GM12892 (cell line): ENCODE results near the gene CRB2.
"Not testable (repeated sequence)": the region's sequence is repeated elsewhere in the genome, so short reads cannot be mapped to it uniquely, and the experiment has no call there.

Source experiments
- DNase-seq: peaks from one replicate; pipeline ENCODE4 v3.0.0; 2011; ENCODE audit not compliant: insufficient read length
- FAIRE-seq: peaks from 2 replicates; lab custom pipeline; 2011; peaks lifted over from hg19 to GRCh38; lab: Jason Lieb, UNC
- POLR2A ChIP-seq: IDR thresholded peaks from 2 replicates; pipeline ENCODE4 v1.6.1; 2011; ENCODE audit warnings: low read depth, low read length, control low read depth
- POLR2AphosphoS5 ChIP-seq: IDR thresholded peaks from 2 replicates; pipeline ENCODE4 v1.6.1; 2011; ENCODE audit warnings: low read depth, low read length, control low read depth
- TAF1 ChIP-seq: IDR thresholded peaks from 2 replicates; pipeline ENCODE4 v1.6.1; 2011; ENCODE audit warnings: low read depth, mild to moderate bottlenecking, control low read depth, low read length, borderline replicate concordance

Gene CRB2

GRCh38 chr9:123394291-123395235 is 38.6 kb downstream of the CRB2 start:
- FAIRE-seq, result no peak
- no peak for DNase-seq
- TF ChIP-seq TAF1 (no peak), POLR2AphosphoS5 (no peak), POLR2A (no peak)

GRCh38 chr9:123395276-123395688 is 39.3 kb downstream of the CRB2 start:
- DNase-seq (no peak), FAIRE-seq (no peak)
- TF ChIP-seq POLR2AphosphoS5, result no peak
- TF ChIP-seq POLR2A, result no peak

- DNase-seq (no peak), FAIRE-seq (no peak)
- TF ChIP-seq POLR2A, result no peak
- TF ChIP-seq POLR2AphosphoS5, result no peak
- TF ChIP-seq TAF1, result no peak
Observed at GRCh38 chr9:123395689-123396511, 39.9 kb downstream of the CRB2 start.

GRCh38 chr9:123397975-123398374 is 42.0 kb downstream of the CRB2 start:
- FAIRE-seq, result no peak
- no peak for TF ChIP-seq POLR2AphosphoS5
- TF ChIP-seq POLR2A, result no peak
- TF ChIP-seq TAF1, result no peak
- no peak for DNase-seq

- DNase-seq, FAIRE-seq: not testable (repeated sequence)
Observed at GRCh38 chr9:123398938-123399337, 42.9 kb downstream of the CRB2 start.

- DNase-seq (no peak), FAIRE-seq (no peak)
- no peak for TF ChIP-seq TAF1
- TF ChIP-seq POLR2AphosphoS5, result no peak
- TF ChIP-seq POLR2A, result no peak
Observed at GRCh38 chr9:123399803-123400378, 43.9 kb downstream of the CRB2 start.

- no peak for FAIRE-seq
- DNase-seq, result no peak
- no peak for TF ChIP-seq POLR2A
- no peak for TF ChIP-seq POLR2AphosphoS5
- no peak for TF ChIP-seq TAF1
Observed at GRCh38 chr9:123400926-123401503, 45.0 kb downstream of the CRB2 start.

GRCh38 chr9:123401879-123402513 is 46.0 kb downstream of the CRB2 start:
- FAIRE-seq (no peak), DNase-seq (no peak)
- TF ChIP-seq POLR2A (no peak), POLR2AphosphoS5 (no peak), TAF1 (no peak)

GRCh38 chr9:123402981-123403509 is 47.0 kb downstream of the CRB2 start:
- DNase-seq (no peak), FAIRE-seq (no peak)
- TF ChIP-seq POLR2A (no peak), POLR2AphosphoS5 (no peak), TAF1 (no peak)

GRCh38 chr9:123406016-123406415 is 50.0 kb downstream of the CRB2 start:
- DNase-seq (no peak), FAIRE-seq (no peak)
- TF ChIP-seq TAF1 (no peak), POLR2AphosphoS5 (no peak), POLR2A (no peak)

GRCh38 chr9:123406691-123407216 is 50.8 kb downstream of the CRB2 start:
- TF ChIP-seq POLR2A (no peak), TAF1 (no peak), POLR2AphosphoS5 (no peak)
- DNase-seq, result no peak
- FAIRE-seq, result no peak
